Measurements from ENCODE around the gene MANEA. TPM values are rescaled to one million over a fixed set of nuclear protein-coding genes. Genes with fewer than 3 reads are reported as not detected.

MANEA gene
- total RNA-seq (ENCODE audit: low replicate concordance) = 4.3 and 6.5 TPM in 2 replicates

GRCh38 chr6:95577304-95578105 lies at the start of gene MANEA:
Gene MANEA, plus strand, starts transcription at chr6:95577535. Its CDS starts 8,905 bp downstream, at chr6:95586440.

